Cortex of kidney (tissue), 1 donor: ENCODE measurements around the gene OLAH.

Experiments used
- DNase-seq: peaks from one replicate; lab custom pipeline; 2025; lab: John Stamatoyannopoulos, UW

OLAH gene

DNA sequence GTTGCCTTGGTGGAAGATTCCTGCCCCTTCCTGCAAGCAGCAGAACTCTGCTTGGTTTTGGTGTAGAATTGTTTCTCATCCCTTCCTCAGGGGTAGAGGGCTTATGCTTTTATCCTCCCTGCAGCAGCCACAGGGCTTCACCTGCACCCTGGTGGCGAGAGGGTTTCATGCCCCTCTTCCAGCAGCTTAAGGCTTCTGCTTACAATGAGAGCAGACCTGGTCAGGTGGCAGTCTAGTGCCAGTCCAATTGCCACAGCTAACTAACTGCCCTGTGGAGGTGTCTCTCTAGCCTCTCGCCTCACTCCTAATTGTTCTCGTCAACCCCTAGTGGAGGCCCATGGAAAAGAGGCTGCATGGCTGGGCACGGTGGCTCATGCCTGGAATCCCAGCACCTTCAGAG is 25.5 kb downstream of the OLAH start:
- DNase-seq, result no peak

GRCh38 chr10:15072358-15072757 is 28.6 kb downstream of the OLAH start:
- no peak for DNase-seq

DNA sequence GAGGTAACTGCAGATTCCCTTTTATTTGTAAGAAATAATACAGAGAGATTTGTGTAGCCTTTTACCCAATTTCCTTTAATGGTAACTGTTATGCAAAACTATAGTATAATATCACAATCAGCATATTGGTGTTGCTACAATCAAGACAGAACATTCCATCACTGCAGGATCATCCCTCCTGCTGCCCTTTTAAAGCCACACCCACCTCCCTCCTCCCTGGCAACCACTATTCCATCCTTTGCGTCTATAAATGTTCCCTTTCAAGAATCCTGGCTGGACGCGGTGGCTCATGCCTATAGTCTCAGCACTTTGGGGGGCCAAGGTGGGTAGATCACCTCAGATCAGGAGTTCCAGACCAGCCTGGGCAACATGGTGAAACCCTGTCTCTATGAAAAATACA is 31.7 kb downstream of the OLAH start:
- DNase-seq, result no peak

- no peak for DNase-seq
Observed at GRCh38 chr10:15083674-15084501, 40.1 kb downstream of the OLAH start.

GRCh38 chr10:15084502-15084922 is 40.8 kb downstream of the OLAH start:
- no peak for DNase-seq

DNA sequence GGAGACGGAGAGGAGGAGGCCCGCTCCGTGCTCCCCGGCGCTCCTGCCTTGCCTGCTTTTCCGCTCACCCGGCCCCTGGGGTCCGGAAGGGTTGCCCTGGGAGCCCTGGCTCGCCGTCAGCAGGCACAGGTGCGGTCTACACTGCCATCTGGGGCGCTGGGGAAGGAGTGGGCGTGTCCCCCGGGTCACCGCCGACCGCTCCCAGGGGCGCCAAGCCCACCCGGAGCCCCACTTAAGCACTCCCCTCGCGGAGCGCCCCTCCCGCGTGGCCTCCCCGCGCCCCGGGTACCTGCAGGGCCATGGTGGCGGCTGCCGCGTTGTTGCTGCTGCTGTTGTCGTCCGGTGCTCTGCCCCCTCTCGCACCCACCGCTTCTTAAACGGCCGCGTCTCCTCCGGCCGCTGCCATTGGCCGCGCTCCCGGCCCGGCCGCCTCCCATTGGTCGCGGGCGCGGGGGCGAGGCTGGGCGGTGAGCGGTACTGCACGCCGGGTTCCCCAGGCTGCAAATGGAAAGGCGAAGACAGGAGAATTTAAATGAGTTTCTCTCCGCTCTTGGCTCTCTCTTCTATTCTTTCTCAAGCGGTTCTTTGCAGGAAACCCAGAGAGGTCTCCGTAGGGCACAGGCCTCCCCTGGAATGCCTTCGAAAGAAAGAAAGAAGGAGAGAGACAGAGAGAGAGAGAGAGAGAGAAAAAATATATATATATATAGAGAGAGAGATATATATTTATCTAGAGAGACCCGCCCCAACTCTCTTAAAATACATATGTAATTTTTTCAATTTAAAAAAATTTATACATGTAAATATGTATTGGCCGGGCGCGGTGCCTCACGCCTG is 44.9 kb downstream of the OLAH start, which contains the start of gene ACBD7:
ACBD7 (minus strand) TSS at position 349 of the 834 bp plus-strand sequence; CDS start at position 301, 48 bp downstream.
- no peak for DNase-seq

DNA sequence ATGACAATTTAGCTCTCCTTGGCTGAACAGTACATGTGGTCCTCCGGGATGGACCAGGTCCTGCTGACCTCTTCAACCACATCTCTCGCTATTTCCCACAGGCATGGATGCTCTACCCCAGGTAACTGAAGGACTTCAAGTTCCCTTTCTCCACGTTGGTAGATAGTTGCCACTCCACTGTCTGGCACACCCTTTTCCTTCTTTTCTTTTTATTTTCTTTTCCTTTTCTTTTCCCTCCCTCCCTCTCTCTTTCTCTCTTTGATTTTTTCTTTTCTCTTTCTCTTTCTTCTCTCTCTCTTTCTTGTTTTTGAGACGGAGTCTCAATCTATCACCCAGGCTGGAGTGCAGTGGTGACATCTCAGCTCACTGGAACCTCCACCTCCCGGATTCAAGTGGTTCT is 47.7 kb downstream of the OLAH start:
- DNase-seq, result no peak

- DNase-seq, result no peak
Observed at GRCh38 chr10:15092855-15093408, 49.2 kb downstream of the OLAH start.

GRCh38 chr10:15096661-15097010 is 52.9 kb downstream of the OLAH start:
- DNase-seq, result no peak

DNA sequence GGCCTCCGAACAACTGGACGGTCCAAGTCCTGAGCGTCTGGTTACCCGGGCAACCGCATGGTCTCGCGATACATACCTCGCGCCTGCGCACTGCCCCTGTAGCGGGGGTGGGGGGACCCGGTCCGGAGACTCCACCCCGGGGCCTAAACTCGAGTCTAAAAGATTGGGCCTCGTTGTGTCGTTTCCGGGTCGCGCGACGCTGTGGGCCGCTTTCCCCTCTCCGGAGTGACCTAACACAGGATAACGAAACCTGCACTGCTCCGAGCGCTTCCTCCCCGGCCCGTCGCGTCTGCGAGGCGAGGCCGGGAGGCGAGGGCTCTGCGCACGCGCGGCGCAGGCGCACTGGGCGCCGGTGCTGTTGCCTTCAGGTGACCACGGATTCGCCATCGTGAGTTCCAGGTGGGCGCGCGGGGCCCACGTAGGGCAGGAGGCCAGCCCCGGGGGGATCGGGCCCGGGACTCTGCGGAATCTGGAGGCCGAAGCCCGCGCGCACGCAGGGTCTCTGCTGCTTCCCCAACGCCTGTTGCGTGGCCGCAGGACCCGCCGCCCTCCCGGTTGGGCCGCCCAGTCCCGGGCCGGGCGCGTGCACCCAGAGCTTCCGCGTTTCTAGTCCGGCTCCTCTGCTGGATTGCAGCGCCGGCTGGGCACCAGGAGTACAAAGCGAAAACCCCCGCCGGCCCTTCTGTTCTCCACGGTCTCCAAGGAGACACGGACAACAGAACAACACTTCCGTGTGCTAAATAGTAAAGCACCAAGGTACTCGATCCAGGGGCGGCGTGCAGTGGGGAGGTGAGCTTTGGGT is 53.5 kb downstream of the OLAH start, which contains the start of gene RPP38:
RPP38 (plus strand) TSS at position 345 of the 802 bp plus-strand sequence. CDS start 5,960 bp downstream, outside the sequence.
- DNase-seq, result peak; percentile 71

GRCh38 chr10:15099886-15100285 is 56.1 kb downstream of the OLAH start:
- DNase-seq, result no peak

DNA sequence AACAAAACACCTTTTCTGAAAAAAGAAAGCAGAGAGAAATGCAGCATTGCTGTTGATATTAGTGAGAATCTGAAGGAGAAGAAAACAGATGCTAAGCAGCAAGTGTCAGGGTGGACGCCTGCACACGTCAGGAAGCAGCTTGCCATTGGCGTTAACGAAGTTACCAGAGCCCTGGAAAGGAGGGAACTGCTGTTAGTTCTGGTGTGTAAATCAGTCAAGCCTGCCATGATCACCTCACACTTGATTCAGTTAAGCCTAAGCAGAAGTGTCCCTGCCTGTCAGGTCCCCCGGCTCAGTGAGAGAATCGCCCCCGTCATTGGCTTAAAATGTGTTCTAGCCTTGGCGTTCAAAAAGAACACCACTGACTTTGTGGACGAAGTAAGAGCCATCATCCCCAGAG is 59.8 kb downstream of the OLAH start:
- DNase-seq, result no peak

GRCh38 chr10:15106352-15107013 is 62.7 kb downstream of the OLAH start:
- no peak for DNase-seq

DNA sequence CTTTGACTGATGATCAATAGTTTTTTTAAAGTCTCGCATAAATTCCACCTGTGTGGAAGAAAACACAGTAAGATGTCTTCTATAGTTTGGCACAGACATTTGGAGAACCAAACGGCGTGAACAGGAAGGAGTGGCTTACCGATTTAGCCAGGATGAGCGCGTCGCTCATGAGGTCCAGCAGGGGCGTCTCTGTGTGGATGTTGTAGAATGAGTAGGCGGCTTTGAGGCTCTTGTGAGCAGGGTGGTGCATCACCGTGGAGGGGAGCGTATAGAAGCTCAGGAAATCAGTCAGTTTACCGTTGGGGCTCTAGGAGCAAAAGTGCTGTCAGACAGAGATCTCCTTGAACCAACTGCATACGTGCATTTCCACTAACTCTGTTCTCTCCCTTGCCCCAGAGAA is 68.9 kb downstream of the OLAH start:
- no peak for DNase-seq

DNA sequence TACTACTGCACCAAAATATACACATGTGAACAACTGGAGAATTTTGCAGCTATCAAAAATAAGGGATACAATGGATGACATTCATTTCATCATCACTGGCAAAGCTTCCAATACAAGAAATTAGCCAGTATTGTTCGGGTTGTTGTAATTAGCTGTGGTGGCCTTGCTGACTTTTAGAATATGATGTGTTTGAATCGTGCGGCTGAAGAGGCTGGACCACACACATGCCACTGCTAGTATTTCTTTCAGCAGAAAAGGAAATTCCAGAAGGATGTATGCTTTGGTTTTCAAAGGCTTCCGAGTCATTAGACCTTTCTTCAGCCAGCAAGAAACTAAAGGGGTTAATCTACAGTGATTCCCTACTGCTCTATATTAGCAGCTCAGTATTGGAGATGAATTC is 70.0 kb downstream of the OLAH start:
- DNase-seq, result no peak

GRCh38 chr10:15116225-15116624 is 72.5 kb downstream of the OLAH start:
- no peak for DNase-seq

GRCh38 chr10:15118615-15119014 is 74.9 kb downstream of the OLAH start:
- DNase-seq, result no peak

- no peak for DNase-seq
Observed at GRCh38 chr10:15120523-15120922, 76.8 kb downstream of the OLAH start.

GRCh38 chr10:15121707-15122106 is 78.0 kb downstream of the OLAH start:
- no peak for DNase-seq

DNA sequence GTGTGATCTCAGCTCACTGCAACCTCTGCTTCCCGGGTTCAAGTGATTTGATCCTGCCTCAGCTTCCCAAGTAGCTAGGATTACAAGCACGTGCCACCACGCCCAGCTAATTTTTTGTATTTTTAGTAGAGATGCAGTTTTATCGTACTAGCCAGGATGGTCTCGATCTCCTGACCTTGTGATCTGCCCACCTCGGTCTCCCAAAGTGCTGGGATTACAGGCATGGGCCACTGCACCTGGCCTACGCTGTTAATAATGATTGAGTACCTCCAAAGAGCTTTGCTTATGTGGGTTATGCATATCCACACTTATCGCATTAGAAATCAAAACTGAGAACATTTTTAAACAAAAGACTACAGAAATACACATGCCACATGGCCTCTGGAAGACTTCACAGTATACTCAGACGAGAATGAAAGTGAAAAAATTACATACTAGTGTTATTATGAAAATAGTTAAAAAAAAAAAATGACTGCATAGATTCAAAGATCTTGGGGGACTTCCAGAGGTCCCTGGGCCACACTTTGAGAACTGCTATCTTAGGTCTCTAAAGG is 78.8 kb downstream of the OLAH start:
- no peak for DNase-seq
